Type B pancreatic cell (in vitro differentiated cells): Measurements from ENCODE around the gene F2. TPM values are rescaled to one million over a fixed set of nuclear protein-coding genes. Genes with fewer than 3 reads are reported as not detected.

ENCODE experiments used
- DNase-seq: peaks from one replicate; pipeline ENCODE4 v3.0.0; 2021; ENCODE audit warnings: mixed read lengths; ENCODE audit not compliant: unreplicated experiment; ENCODE audit errors: extremely low spot score
- H3K27ac Mint-ChIP-seq: 2 replicates; pipeline ENCODE4 v1.8.0; 2021; ENCODE audit warnings: mild to moderate bottlenecking, mixed read lengths
- H3K27me3 Mint-ChIP-seq: 2 replicates; pipeline ENCODE4 v1.8.0; 2021; ENCODE audit warnings: mixed read lengths
- H3K36me3 Mint-ChIP-seq: 2 replicates; pipeline ENCODE4 v1.8.0; 2021; ENCODE audit warnings: mixed read lengths
- H3K4me1 Mint-ChIP-seq: one replicate; pipeline ENCODE4 v1.8.0; 2021; ENCODE audit warnings: mixed read lengths; ENCODE audit not compliant: unreplicated experiment
- H3K4me3 Mint-ChIP-seq: 2 replicates; pipeline ENCODE4 v1.8.0; 2021; ENCODE audit warnings: mild to moderate bottlenecking, mixed read lengths
- H3K9me3 Mint-ChIP-seq: 2 replicates; pipeline ENCODE4 v1.8.0; 2021; ENCODE audit warnings: mixed read lengths
- total RNA-seq: library from RNA; stranded (reverse); gene quantifications from 2 replicates; pipeline ENCODE4 v1.2.1, GENCODE V29; 2021; ENCODE audit warnings: low replicate concordance
- TF ChIP-seq, protein P1 (sequence below): fragments of 200-600 bp; sonication (generic); conservative IDR thresholded peaks from 2 replicates; pipeline ENCODE4 v1.5.0; 2021; ENCODE audit warnings: antibody characterized with exemption, mild to moderate bottlenecking

The F2 gene
- total RNA-seq, 1 donor from 2014 or later = 9.5 TPM

DNA sequence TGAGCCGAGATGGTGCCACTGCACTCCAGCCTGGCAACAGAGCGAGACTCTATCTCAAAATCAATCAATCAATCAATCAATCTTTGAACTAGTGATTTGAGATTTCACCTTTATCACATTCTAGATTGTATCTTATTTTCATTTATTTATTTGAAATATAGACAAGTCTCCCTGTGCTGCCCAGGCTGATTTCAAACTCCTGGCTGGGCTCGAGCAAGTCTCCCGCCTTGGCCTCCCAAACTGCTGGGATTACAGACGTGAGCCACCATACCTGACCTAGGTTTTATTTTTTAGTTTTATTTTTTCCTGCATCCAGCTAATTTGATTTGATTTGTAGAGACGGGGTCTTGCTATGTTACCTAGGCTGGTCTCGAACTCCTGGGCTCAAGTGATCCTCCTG is 17.1 kb downstream of the F2 start:
- peaks cover 3% of the 10 kb centered on the region for H3K36me3 Mint-ChIP-seq
- H3K27me3 Mint-ChIP-seq = no peaks in the 10 kb centered on the region
- TF ChIP-seq, protein P1, sequence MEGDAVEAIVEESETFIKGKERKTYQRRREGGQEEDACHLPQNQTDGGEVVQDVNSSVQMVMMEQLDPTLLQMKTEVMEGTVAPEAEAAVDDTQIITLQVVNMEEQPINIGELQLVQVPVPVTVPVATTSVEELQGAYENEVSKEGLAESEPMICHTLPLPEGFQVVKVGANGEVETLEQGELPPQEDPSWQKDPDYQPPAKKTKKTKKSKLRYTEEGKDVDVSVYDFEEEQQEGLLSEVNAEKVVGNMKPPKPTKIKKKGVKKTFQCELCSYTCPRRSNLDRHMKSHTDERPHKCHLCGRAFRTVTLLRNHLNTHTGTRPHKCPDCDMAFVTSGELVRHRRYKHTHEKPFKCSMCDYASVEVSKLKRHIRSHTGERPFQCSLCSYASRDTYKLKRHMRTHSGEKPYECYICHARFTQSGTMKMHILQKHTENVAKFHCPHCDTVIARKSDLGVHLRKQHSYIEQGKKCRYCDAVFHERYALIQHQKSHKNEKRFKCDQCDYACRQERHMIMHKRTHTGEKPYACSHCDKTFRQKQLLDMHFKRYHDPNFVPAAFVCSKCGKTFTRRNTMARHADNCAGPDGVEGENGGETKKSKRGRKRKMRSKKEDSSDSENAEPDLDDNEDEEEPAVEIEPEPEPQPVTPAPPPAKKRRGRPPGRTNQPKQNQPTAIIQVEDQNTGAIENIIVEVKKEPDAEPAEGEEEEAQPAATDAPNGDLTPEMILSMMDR = no peak
- no peak overlapping the region for H3K4me3 Mint-ChIP-seq
- H3K9me3 Mint-ChIP-seq = no peaks in the 10 kb centered on the region
- H3K27ac Mint-ChIP-seq = no peak overlapping the region
- H3K4me1 Mint-ChIP-seq = no peaks in the 10 kb centered on the region
- no peak for DNase-seq

DNA sequence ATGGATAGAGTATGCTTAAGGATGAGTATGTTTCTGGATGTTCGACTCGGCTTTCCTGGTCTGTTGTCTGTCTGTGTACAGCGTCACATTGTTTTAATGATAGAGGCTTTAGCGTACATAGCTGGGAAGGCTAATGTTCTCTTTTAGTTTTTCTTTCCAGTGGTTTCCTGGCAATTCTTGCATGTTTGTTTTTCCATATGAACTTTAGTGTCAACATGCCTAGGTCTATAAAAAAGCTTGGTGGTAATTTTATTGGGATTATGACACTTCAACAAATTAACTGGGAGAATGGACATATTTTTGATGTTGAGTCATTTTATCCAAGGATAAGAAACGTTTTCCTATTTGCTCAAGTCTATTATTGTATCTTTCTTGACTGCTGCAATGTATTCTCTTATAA is 17.6 kb downstream of the F2 start:
- DNase-seq = no peak
- no peak overlapping the region for H3K27ac Mint-ChIP-seq
- H3K4me1 Mint-ChIP-seq = no peaks in the 10 kb centered on the region
- H3K9me3 Mint-ChIP-seq = no peaks in the 10 kb centered on the region
- H3K27me3 Mint-ChIP-seq = no peaks in the 10 kb centered on the region
- peaks cover 5% of the 10 kb centered on the region for H3K36me3 Mint-ChIP-seq
- H3K4me3 Mint-ChIP-seq = no peak overlapping the region
- TF ChIP-seq, protein P1 = no peak

DNA sequence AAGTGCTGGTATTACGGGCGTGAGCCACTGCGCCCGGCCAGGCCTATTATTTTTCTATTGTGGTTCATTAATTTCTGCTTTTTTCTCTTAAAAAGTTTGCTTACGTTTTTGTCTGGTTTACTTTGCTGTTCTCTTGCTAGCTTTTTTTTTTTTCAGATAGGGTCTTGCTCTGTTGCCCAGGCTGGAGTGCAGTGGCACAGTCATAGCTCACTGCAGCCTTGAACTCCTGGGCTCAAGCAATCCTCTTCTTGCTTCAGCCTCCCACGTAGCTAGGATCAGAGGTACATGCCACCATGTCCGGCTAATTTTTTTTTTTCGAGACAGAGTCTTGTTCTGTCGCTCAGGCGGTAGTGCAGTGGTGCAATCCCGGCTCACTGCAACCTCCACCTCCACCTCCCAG is 18.7 kb downstream of the F2 start:
- Mint-ChIP-seq H3K27ac (no peak overlapping the region), H3K9me3 (no peaks in the 10 kb centered on the region), H3K4me1 (no peaks in the 10 kb centered on the region), H3K27me3 (no peaks in the 10 kb centered on the region), H3K36me3 (peaks cover 14% of the 10 kb centered on the region), H3K4me3 (no peak overlapping the region)
- DNase-seq = no peak
- TF ChIP-seq, protein P1 = no peak

DNA sequence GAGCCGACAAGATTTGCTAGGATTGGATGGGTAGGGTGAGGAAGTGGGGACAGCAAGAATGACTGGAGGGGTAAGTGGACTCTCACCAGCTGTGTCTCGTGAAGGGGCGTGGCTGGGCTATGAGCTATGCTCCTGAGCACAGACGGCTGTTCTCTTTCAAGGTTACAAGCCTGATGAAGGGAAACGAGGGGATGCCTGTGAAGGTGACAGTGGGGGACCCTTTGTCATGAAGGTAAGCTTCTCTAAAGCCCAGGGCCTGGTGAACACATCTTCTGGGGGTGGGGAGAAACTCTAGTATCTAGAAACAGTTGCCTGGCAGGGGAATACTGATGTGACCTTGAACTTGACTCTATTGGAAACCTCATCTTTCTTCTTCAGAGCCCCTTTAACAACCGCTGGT is 19.9 kb downstream of the F2 start:
- Mint-ChIP-seq H3K9me3 (no peaks in the 10 kb centered on the region), H3K27me3 (no peaks in the 10 kb centered on the region), H3K4me3 (no peak overlapping the region), H3K4me1 (no peaks in the 10 kb centered on the region), H3K36me3 (peaks cover 22% of the 10 kb centered on the region), H3K27ac (no peak overlapping the region)
- TF ChIP-seq, protein P1 = no peak
- DNase-seq = no peak

DNA sequence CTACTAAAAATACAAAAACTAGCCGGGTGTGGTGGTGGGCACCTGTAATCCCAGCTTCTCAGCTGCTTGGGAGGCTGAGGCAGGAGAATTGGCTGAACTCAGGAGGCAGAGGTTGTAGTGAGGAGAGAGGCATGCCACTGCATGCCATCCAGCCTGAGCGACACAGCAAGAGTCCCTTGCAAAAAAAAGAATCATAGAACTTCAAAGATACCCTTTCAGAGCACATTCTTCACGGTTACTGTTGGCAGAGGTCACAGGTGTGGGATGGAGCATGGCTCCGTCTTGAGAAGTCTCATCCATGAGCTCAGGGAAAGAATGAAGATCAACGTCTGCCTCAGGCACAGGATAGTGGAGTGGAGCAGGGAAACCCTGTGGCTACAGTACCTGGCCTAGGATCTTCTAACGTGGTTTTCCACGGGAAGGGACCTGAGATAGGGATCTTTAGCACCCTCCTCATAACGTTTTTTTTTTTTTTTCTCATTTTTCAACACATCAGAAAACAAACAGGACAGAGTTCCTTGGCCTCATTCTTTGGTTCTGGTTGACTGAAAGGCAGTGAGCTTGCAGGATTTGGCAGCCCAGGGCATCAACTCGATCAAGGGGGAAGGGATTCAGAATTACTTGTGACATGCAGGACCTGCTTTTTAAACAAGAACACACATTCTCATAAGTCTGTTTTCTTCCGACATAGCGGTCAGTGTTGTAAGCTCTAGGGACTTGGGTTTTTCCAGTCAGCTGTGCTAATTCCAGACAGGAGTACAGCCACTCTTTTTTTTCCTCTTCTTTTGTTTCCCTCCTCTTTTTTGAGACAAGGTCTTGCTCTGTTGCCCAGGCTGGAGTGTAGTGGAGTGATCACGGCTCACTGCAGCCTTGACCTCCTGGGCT is 22.8 kb downstream of the F2 start:
- TF ChIP-seq, protein P1 = no peak
- Mint-ChIP-seq H3K27me3 (no peaks in the 10 kb centered on the region), H3K4me3 (no peak overlapping the region), H3K27ac (no peak overlapping the region), H3K9me3 (no peaks in the 10 kb centered on the region), H3K4me1 (no peaks in the 10 kb centered on the region), H3K36me3 (peaks cover 35% of the 10 kb centered on the region)
- DNase-seq = no peak
